OCI-LY3 (cell line): ENCODE data around the gene TBX19.

Experiments used
- CTCF ChIP-seq: fragments of 200-600, 300-600 bp; sonication (generic); IDR thresholded peaks from 2 replicates; pipeline ENCODE4 v1.5.1; 2014; ENCODE audit warnings: antibody characterized with exemption, low read length, low read depth
- EZH2phosphoT487 ChIP-seq: fragments of 200-600 bp; shearing (Covaris generic); IDR thresholded peaks from 2 replicates; pipeline ENCODE4 v1.6.1; 2018; ENCODE audit warnings: antibody characterized with exemption, mixed run types, low read depth

GRCh38 chr1:168320149-168320548 lies 39.5 kb downstream of the TBX19 start:
- TF ChIP-seq CTCF, result no peak
- TF ChIP-seq EZH2phosphoT487, result no peak
